Femur (tissue), 1 donor: Measurements from ENCODE around the gene STX1A.

Source experiments
- DNase-seq: peaks from one replicate; pipeline ENCODE4 v3.0.0-alpha.2; 2017

The STX1A gene

GRCh38 chr7:73718905-73719805 lies at the start of gene STX1A:
Gene STX1A (minus strand): TSS chr7:73719669. CDS start chr7:73719631, 38 bp downstream.
- peak; percentile 80 for DNase-seq

DNA sequence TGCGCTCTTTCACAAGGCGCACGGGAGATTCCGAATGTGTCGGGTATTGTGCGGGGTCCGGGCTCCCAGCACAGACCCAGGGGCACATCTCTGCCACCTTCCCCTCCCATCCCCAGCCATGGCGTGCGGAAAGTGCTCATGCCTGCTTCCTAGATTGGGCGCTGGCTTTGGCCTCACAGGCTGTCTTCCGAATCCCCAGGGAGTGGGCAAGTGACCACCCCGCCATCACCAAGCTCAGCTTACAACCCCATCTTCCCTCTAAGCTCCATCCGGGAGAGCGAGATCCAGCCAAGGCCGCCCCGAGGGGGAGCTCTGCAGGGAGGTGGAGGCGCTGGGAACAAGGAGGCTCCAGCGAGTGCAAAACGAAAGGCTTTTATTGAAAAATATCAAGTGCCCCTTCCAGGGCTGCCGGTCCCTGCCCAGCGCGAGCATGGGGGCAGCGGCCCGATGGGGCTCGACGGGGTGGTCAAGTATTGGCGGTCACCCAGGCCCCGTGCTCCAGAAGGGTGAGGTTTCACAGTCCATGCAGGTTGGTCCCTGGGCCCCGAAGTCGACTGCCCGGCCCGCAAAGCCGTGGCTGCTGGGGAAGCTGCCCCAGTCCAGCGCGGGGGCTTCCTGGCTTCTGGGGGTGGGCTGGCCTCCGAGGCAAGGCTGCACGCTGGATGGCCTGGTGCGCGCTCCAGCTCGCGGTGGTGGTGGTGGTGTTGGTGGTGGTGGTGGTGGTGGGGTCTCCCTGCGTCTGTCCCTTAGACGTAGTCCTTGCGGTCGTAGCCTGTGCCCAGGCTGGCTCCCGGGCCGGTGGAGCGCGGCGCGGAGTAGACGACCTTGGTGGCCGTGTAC lies 49.4 kb upstream of the STX1A start:
- DNase-seq = no peak

DNA sequence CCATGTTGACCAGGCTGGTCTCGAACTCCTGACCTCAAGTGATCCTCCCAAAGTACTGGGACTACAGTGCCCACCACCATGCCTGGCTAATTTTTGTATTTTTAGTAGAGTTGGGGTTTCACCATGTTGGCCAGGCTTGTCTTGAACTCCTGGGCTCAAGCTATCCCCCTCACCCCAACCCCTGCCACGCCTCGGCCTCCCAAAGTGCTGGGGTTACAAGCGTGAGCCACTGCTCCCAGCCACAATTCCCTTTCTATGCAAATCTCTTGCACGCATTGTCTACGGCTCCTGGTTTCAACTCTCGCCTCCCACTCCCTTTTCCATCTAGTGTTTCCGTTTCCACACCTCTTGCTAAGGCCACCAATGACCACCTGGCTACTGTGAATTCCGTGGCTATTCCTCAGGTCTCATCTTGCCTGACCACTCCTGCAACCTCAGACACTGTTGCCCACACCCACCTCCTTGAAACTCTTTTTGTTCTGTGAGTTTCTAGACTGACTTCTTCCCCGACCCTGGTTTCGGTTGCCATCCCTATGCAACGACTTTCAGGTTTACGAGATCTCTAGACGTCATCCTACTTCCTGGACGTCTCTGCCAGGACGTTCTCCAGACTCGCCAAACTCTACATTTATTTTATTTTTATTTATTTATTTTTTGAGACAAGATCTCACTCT lies 47.2 kb upstream of the STX1A start:
- DNase-seq = no peak

DNA sequence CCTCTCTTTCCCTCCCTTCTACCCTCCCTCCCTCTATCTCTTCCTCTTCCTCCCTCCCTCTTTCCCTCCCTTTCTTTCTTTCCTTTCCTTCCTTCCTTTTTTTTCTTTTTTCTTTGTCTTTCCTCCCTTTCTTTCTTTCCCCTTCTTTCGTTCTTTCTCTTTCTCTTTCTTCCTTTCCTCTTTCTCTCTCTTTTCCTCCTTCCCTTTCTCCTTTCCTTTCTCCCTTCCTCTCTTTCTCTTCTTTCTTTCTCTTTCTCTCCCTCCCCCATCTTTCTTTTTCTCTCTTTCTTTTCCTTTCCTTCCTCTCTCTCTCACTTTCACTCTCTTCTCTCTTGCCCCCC lies 43.2 kb upstream of the STX1A start:
- DNase-seq = no peak

- DNase-seq = no peak
These were observed 42.6 kb upstream of the STX1A start for GRCh38 chr7:73761854-73762658.

DNA sequence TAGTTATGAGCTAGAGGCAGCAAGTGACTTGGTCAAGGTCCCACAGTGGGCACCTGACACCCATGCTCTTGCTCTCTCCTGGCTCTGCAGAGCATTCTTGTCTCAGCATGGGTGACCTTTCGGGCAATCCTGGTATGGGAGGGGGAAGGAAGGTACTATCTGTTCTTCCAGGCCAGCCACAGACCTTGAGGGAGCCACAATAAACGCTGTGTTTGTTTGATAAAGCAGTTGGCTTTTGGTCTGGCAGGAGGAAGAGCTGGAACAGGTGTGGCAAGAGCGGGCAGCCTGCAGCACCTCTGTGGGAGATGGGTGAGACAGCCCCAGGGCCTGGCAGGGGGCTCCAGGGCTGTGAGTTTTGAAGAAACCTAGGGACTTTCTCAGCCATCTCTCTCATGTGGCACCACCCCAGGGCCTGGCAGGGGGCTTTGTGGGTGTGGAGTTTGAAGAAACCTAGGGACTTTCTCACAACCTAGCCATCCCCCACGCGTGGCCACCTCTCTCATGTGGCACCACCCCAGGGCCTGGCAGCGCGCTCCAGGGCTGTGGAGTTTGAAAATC lies 39.2 kb upstream of the STX1A start:
- DNase-seq = no peak

DNA sequence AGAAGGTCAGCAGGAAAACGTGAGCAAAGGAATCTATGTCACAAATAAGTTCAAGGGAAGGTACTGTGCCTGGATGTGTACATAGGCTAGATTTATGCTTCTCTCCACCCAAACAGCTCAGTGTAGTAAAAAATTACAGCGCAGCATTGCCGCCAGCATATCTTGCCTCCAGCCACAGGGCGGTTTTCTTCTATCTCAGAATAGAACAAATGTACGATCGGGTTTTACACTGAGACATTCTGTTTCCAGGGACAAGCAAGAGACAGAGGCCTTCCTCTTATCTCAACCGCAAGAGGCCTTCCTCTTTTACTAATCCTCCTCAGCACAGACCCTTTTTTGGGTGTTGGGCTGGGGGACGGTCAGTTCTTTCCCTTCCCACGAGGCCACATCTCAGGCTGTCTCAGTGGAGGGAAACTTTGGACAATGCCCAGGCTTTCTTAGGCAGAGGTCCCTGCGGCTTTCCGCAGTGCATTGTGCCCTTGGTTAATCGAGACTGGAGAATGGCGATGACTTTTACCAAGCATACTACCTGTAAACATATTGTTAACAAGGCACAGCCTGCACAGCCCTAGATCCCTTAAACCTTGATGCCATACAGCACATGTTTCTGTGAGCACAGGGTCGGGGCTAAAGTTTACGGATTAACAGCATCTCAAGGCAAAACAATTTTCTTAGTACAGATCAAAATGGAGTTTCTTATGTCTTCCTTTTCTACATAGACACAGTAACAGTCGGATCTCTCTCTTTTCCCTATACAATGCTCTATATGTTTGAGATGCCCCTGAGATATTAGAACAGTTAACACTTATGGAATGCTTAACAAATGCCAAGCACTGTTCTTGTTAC lies 30.7 kb upstream of the STX1A start:
- no peak for DNase-seq

- no peak for DNase-seq
These were observed 26.9 kb upstream of the STX1A start for GRCh38 chr7:73746378-73746777.

- DNase-seq = peak; percentile 56
These were observed 23.5 kb upstream of the STX1A start for GRCh38 chr7:73742753-73743641.

GRCh38 chr7:73742338-73742752 lies 22.9 kb upstream of the STX1A start:
- no peak for DNase-seq

DNA sequence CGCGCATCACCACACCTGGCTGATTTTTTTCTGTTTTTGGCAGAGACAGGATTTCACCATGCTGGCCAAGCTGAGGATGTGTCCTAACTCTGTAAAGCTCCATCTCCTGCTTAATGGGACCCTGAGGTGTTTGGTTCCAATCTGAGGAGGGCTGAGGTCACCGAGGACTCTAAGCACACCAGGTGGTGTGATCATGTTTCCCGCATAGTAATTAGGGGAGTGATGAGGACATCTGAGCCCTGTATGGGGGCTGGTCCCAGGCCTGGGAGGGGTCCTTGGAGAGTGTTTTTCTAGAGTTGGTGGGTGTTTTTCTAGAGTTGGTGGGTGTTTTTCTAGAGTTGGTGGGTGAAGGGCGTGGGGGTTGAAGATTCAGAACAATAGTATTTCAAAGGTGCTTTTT lies 22.1 kb upstream of the STX1A start:
- no peak for DNase-seq

DNA sequence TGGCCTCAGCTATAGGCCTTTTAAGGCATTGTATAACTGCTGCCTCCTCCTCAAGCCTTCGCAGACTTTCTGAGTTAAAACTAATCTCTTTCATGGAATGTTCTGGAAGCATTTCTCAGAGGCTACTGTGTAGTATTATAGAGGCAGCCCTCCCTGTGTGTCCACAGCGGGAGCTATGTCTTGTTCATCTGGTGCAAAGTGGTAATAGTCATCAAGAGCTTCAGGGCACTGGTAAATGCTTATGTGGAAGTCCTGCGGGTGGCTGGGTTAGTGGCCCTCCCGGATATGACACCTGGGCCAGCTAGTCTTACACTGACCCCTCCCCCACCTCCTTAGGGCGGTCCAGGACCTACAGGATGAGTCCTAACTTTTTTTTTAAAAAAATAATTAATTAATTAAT lies 21.3 kb upstream of the STX1A start:
- DNase-seq = no peak

DNA sequence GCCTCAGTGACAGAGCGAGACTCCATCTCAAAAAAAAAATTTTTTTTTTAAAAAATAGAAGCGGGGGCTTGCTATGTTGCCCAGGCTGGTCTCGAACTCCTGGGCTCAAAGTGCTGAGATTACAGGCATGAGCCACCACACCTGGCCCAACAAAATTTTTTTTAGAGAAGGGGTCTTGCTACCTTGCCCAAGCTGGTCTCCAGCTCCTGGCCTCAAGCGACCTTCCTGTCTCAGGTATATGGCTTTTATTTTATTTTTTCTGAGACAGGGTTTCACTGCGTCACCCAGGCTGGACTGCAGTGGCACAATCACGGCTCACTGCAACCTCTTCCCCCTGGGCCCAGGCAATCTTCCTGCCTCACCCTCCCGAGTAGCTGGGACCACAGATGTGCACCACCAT lies 20.7 kb upstream of the STX1A start:
- DNase-seq = no peak

DNA sequence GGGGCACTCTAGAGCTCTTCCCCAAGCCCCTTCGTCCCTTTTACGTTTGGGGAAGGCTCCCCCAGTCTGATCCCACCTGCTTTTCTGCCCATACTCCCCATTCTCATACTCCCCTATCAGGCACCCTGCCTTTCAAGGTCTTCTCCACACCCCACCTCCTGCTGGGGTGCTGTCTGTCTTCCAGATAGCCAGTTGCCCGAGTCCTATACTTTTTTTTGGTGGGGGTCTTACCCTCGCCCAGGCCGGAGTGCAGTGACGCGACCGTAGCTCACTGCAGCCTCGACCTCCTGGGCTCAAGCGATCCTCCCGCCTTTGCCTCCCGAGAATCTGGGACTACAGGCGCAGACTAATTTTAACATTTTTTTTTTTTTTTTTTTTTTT lies 19.9 kb upstream of the STX1A start:
- DNase-seq = no peak

GRCh38 chr7:73738612-73739386 lies 19.3 kb upstream of the STX1A start, which contains the start of gene ABHD11:
Gene ABHD11 (minus strand): TSS chr7:73738802. CDS start chr7:73738770, 32 bp downstream.
- DNase-seq = peak; percentile 98

DNA sequence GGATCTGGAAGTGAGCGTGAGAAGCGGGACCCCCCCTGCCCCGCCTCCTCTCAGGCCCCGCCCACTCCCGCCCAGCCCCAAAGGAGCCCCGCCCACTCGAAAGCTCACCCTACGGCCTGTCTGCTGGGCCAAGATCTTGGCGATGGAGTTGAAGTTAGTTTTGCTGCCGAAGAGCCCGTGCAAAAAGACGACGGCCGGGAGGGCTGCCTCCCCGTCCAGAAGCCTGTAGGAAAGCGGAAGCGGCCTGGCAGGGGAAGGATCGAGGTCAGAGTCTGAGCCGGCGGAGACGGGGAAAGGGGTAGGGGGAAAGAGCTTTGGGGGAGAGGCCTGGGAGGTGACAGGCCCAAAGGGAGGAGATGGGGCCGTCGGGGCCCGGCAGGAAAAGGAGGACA lies 18.7 kb upstream of the STX1A start:
- DNase-seq = peak; percentile 72

DNA sequence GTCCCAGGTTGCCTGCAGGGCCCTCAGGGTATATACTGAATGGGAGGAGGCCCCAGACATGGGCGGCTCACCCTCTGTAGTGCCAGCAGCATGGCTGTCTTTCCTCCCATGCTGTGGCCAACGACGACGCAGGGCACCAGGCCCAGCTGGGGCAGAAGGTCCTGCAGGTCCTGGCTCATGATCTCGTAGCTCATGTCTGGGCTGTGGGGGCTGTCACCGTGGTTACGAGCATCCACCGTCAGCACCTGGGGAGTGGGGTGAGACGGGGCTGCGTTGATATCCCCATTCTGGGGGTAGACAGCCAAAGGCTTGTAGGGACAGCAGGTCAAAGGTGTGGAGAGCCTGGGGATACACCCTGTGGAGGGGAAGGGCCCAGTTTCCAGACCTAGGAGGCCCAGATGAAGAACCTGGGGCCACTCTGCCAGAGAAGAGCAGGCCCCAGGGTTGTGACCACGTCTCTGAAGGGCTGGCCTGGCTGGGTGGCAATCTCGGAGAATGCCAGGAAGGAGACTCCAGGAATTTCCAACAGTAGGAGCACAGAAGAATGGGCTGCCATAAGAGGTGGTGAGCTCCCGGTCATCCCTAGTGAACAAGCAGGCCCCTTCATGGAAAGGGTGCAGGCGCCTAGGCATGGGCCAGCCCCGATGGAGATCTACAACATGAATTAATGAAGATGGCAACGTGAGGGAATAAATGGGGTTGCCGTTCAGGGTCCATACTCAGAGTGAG lies 18.2 kb upstream of the STX1A start:
- no peak for DNase-seq

DNA sequence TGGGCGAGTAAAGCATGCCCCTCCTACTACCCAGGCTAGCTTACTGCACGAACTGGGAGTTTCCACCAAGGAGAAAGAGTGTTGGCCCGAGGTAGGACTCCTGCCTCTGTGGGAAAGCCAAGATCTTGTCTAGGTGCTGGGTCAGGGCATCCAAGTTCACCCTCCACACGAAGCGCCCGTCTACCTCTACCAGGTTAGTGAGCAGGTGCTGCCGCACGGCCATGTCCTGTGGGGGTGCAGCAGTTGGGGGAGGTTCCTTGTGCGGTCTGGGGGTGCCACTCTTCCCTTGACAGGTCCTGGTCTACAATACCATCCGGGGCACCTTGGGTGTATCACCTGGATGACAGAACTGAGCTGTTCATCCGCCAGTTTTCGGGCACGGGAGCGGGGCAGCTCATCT lies 17.4 kb upstream of the STX1A start:
- no peak for DNase-seq

DNA sequence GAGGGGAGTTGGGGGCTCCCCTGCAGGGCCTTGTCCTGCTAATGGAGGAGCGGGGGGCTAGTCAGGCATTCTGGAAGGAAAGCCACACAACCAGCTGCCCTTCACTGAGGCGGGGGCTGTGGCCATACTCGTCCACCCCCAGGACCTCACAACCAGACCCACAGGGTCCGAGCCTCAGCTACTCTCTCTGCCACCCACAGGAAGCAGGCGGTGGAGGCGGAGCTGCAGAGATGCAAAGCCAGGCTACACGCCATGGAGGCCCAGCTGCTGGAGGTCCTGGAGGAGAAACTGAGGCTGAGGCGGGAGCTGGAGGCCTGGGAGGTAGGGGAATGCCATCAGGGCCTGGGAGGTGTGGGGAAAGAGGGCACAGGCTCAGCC lies 16.0 kb upstream of the STX1A start:
- no peak for DNase-seq
